WTC11 (cell line): Measurements from ENCODE around the gene NDUFS3. TPM values are rescaled to one million over a fixed set of nuclear protein-coding genes. Genes with fewer than 3 reads are reported as not detected.

ENCODE experiments used
- ATAC-seq: fragments of 200-7000 bp; cut with Tn5 transposase; 2 replicates; pipeline ENCODE4 v1.10.0; 2021; ENCODE audit warnings: mild to moderate bottlenecking, moderate library complexity
- CTCF ChIA-PET: fragments of 300-600 bp; sonication (Branson Sonifier 250); formaldehyde crosslinking; loops from one replicate; lab custom pipeline; 2021; ENCODE audit warnings: antibody characterized with exemption; lab: Charles Lee
- POLR2A ChIA-PET: fragments of 350-600 bp; sonication (Branson Sonifier 250); formaldehyde crosslinking; loops from one replicate; lab custom pipeline; 2021; ENCODE audit warnings: antibody characterized with exemption; lab: Charles Lee
- DNase-seq: peaks from one replicate; pipeline ENCODE4 v3.0.0; 2021; ENCODE audit warnings: low spot score
- H3K27ac Mint-ChIP-seq: 2 replicates; pipeline ENCODE4 v1.8.0; 2021; ENCODE audit warnings: mixed read lengths
- H3K27me3 Mint-ChIP-seq: 2 replicates; pipeline ENCODE4 v1.8.0; 2021; ENCODE audit warnings: low read depth, mild to moderate bottlenecking, moderate library complexity, mixed read lengths
- H3K36me3 Mint-ChIP-seq: 2 replicates; pipeline ENCODE4 v1.8.0; 2021; ENCODE audit warnings: mixed read lengths
- H3K4me1 Mint-ChIP-seq: 2 replicates; pipeline ENCODE4 v1.8.0; 2022; ENCODE audit warnings: mixed read lengths
- H3K4me3 Mint-ChIP-seq: 2 replicates; pipeline ENCODE4 v1.8.0; 2021; ENCODE audit warnings: mild to moderate bottlenecking, moderate library complexity, mixed read lengths
- H3K9me3 Mint-ChIP-seq: 2 replicates; pipeline ENCODE4 v1.8.0; 2021; ENCODE audit warnings: mixed read lengths
- EMX1 ChIP-seq: fragments of 250-450 bp; sonication (Bioruptor Pico); IDR thresholded peaks from 2 replicates; pipeline ENCODE4 v1.8.0; 2021; ENCODE audit warnings: mild to moderate bottlenecking
- ESRRA ChIP-seq: sonication (generic); formaldehyde crosslinking; IDR thresholded peaks from 2 replicates; pipeline ENCODE4 v1.8.1; 2022; ENCODE audit warnings: mild to moderate bottlenecking, missing genetic modification reagents, borderline replicate concordance
- GRHL2 ChIP-seq: fragments of 250-450 bp; sonication (Bioruptor Pico); IDR thresholded peaks from 2 replicates; pipeline ENCODE4 v1.8.0; 2022; ENCODE audit warnings: mild to moderate bottlenecking, moderate library complexity; ENCODE audit not compliant: insufficient replicate concordance, severe bottlenecking
- JAZF1 ChIP-seq: fragments of 250-450 bp; sonication (Bioruptor Pico); IDR thresholded peaks from 2 replicates; pipeline ENCODE4 v1.9.0; 2021; ENCODE audit warnings: moderate library complexity, mild to moderate bottlenecking, inconsistent platforms
- KAT7 ChIP-seq: sonication (generic); formaldehyde crosslinking; IDR thresholded peaks from 2 replicates; pipeline ENCODE4 v1.8.1; 2023; ENCODE audit warnings: missing genetic modification reagents, mild to moderate bottlenecking, borderline replicate concordance
- MXD4 ChIP-seq: fragments of 250-450 bp; sonication (Bioruptor Pico); IDR thresholded peaks from 2 replicates; pipeline ENCODE4 v1.8.0; 2021; ENCODE audit warnings: mild to moderate bottlenecking, moderate library complexity, borderline replicate concordance
- NFATC4 ChIP-seq: fragments of 250-450 bp; sonication (Bioruptor Pico); IDR thresholded peaks from 2 replicates; pipeline ENCODE4 v1.9.0; 2021; ENCODE audit warnings: mild to moderate bottlenecking
- SOX15 ChIP-seq: fragments of 250-450 bp; sonication (Bioruptor Pico); IDR thresholded peaks from 2 replicates; pipeline ENCODE4 v1.9.0; 2021; ENCODE audit warnings: mild to moderate bottlenecking
- SP1 ChIP-seq: sonication (generic); formaldehyde crosslinking; conservative IDR thresholded peaks from 2 replicates; pipeline ENCODE4 v1.8.1; 2022; ENCODE audit warnings: missing genetic modification reagents
- ZNF121 ChIP-seq: sonication (generic); formaldehyde crosslinking; IDR thresholded peaks from 2 replicates; pipeline ENCODE4 v1.8.0; 2023; ENCODE audit warnings: missing genetic modification reagents
- ZNF219 ChIP-seq: sonication (generic); formaldehyde crosslinking; IDR thresholded peaks from 2 replicates; pipeline ENCODE4 v1.8.0; 2023; ENCODE audit warnings: missing genetic modification reagents, mild to moderate bottlenecking, borderline replicate concordance
- ZNF416 ChIP-seq: fragments of 250-450 bp; sonication (Bioruptor Pico); IDR thresholded peaks from 2 replicates; pipeline ENCODE4 v1.9.0; 2021; ENCODE audit warnings: mild to moderate bottlenecking, inconsistent platforms
- total RNA-seq: library from RNA; stranded (reverse); gene quantifications from 3 replicates; pipeline ENCODE4 v1.2.3, GENCODE V29; 2021
- TF ChIP-seq, protein P1 (sequence below): fragments of 250-450 bp; sonication (Bioruptor Pico); IDR thresholded peaks from 2 replicates; pipeline ENCODE4 v1.8.0; 2021; ENCODE audit warnings: mild to moderate bottlenecking
- TF ChIP-seq, protein P2 (sequence below): sonication (generic); formaldehyde crosslinking; IDR thresholded peaks from 2 replicates; pipeline ENCODE4 v1.8.1; 2023; ENCODE audit warnings: mild to moderate bottlenecking, missing genetic modification reagents
- TF ChIP-seq, protein P3 (sequence below): fragments of 250-450 bp; sonication (Bioruptor Pico); IDR thresholded peaks from 2 replicates; pipeline ENCODE4 v1.9.0; 2021; ENCODE audit warnings: mild to moderate bottlenecking
- TF ChIP-seq, protein P4 (sequence below): sonication (generic); formaldehyde crosslinking; IDR thresholded peaks from 2 replicates; pipeline ENCODE4 v1.8.1; 2023; ENCODE audit warnings: mild to moderate bottlenecking, missing genetic modification reagents, moderate library complexity
- TF ChIP-seq, protein P5 (sequence below): sonication (generic); formaldehyde crosslinking; IDR thresholded peaks from 2 replicates; pipeline ENCODE4 v1.8.1; 2023; ENCODE audit warnings: mild to moderate bottlenecking, missing genetic modification reagents
- TF ChIP-seq, protein P6 (sequence below): sonication (generic); formaldehyde crosslinking; IDR thresholded peaks from 2 replicates; pipeline ENCODE4 v1.8.0; 2022; ENCODE audit warnings: mild to moderate bottlenecking, missing genetic modification reagents
- TF ChIP-seq, protein P7 (sequence below): sonication (generic); formaldehyde crosslinking; IDR thresholded peaks from 2 replicates; pipeline ENCODE4 v1.8.0; 2023; ENCODE audit warnings: missing genetic modification reagents
- TF ChIP-seq, protein P8 (sequence below): fragments of 200-600 bp; IDR thresholded peaks from 2 replicates; pipeline ENCODE4 v1.8.0; 2022; ENCODE audit warnings: antibody characterized with exemption

Gene NDUFS3
- total RNA-seq, 1 experiment from 2014 or later, result 140 TPM

DNA sequence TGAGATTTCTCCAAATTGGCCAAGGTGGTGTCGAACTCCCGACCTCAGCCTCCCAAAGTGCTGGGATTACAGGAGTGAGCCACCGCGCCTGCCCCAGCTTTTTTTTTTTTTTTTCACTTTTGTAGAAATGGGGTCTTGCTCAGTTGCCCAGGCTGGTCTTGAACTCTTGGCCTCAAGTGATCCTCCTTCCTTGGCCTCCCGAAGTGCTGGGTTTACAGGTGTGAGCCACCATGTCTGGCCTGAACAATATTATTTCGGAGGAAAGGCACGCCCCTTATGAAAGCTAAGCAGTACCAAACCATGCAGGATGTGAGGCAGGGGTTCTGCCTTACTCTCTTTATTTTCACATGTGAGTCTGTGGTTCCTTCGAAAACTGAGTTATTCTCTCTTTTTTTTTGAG lies 47.4 kb downstream of the NDUFS3 start:
- Mint-ChIP-seq H3K9me3 (no peaks in the 10 kb centered on the region), H3K27ac (no peak overlapping the region), H3K27me3 (no peaks in the 10 kb centered on the region; the same call in 1 of the 2 replicates), H3K4me1 (no peaks in the 10 kb centered on the region), H3K36me3 (peaks cover 69% of the 10 kb centered on the region), H3K4me3 (no peak overlapping the region)
- DNase-seq (no peak), ATAC-seq (no peak)
- TF ChIP-seq ZNF121, result peak; percentile 79
- TF ChIP-seq NFATC4 (CRISPR knock-in tag), result no peak
- TF ChIP-seq, protein P1, sequence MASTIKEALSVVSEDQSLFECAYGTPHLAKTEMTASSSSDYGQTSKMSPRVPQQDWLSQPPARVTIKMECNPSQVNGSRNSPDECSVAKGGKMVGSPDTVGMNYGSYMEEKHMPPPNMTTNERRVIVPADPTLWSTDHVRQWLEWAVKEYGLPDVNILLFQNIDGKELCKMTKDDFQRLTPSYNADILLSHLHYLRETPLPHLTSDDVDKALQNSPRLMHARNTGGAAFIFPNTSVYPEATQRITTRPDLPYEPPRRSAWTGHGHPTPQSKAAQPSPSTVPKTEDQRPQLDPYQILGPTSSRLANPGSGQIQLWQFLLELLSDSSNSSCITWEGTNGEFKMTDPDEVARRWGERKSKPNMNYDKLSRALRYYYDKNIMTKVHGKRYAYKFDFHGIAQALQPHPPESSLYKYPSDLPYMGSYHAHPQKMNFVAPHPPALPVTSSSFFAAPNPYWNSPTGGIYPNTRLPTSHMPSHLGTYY (CRISPR knock-in tag), result no peak
- ChIA-PET CTCF (interaction anchor here (1.2 kb wide), 1 partner anchor 9 kb away, joined by 3 read pairs; no protein-coding TSS in a partner anchor), POLR2A (interaction anchor here (0.7 kb wide), 1 partner anchor 26 kb away, joined by 5 read pairs; no protein-coding TSS in a partner anchor)

DNA sequence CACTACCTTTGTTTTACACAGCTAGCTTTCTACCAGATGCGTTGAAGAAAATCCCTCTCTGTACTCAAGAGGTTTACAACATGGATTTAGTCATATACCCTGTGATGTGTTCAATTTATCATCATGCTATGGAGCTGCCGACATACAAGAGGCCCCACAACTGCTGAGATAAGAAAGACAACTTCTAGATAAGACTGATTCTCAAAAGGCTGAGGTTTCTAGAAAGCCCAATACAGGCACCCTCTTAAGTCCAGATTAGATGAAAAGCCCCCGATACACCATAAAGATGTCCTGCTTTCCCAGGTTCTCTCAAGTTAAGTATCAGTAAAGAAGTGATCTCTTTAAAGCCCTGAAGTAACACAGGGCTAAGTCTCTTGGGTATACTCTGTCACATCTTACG lies 49.2 kb downstream of the NDUFS3 start:
- Mint-ChIP-seq H3K9me3 (no peaks in the 10 kb centered on the region), H3K4me3 (no peak overlapping the region), H3K27ac (no peak overlapping the region), H3K27me3 (no peaks in the 10 kb centered on the region; the same call in 1 of the 2 replicates), H3K36me3 (peaks cover 67% of the 10 kb centered on the region), H3K4me1 (no peaks in the 10 kb centered on the region)
- ChIA-PET POLR2A (no interaction called here), CTCF (no interaction called here)
- TF ChIP-seq JAZF1 (CRISPR knock-in tag) (no peak), ZNF416 (CRISPR knock-in tag) (no peak), ESRRA (CRISPR knock-in tag) (no peak), GRHL2 (CRISPR knock-in tag) (no peak), MXD4 (CRISPR knock-in tag) (no peak)
- TF ChIP-seq, protein P2, sequence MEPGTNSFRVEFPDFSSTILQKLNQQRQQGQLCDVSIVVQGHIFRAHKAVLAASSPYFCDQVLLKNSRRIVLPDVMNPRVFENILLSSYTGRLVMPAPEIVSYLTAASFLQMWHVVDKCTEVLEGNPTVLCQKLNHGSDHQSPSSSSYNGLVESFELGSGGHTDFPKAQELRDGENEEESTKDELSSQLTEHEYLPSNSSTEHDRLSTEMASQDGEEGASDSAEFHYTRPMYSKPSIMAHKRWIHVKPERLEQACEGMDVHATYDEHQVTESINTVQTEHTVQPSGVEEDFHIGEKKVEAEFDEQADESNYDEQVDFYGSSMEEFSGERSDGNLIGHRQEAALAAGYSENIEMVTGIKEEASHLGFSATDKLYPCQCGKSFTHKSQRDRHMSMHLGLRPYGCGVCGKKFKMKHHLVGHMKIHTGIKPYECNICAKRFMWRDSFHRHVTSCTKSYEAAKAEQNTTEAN (CRISPR knock-in tag), result no peak
- TF ChIP-seq, protein P3, sequence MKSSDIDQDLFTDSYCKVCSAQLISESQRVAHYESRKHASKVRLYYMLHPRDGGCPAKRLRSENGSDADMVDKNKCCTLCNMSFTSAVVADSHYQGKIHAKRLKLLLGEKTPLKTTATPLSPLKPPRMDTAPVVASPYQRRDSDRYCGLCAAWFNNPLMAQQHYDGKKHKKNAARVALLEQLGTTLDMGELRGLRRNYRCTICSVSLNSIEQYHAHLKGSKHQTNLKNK (CRISPR knock-in tag), result no peak
- TF ChIP-seq, protein P4, sequence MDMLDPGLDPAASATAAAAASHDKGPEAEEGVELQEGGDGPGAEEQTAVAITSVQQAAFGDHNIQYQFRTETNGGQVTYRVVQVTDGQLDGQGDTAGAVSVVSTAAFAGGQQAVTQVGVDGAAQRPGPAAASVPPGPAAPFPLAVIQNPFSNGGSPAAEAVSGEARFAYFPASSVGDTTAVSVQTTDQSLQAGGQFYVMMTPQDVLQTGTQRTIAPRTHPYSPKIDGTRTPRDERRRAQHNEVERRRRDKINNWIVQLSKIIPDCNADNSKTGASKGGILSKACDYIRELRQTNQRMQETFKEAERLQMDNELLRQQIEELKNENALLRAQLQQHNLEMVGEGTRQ (CRISPR knock-in tag), result no peak
- TF ChIP-seq, protein P5, sequence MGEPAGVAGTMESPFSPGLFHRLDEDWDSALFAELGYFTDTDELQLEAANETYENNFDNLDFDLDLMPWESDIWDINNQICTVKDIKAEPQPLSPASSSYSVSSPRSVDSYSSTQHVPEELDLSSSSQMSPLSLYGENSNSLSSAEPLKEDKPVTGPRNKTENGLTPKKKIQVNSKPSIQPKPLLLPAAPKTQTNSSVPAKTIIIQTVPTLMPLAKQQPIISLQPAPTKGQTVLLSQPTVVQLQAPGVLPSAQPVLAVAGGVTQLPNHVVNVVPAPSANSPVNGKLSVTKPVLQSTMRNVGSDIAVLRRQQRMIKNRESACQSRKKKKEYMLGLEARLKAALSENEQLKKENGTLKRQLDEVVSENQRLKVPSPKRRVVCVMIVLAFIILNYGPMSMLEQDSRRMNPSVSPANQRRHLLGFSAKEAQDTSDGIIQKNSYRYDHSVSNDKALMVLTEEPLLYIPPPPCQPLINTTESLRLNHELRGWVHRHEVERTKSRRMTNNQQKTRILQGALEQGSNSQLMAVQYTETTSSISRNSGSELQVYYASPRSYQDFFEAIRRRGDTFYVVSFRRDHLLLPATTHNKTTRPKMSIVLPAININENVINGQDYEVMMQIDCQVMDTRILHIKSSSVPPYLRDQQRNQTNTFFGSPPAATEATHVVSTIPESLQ (CRISPR knock-in tag), result no peak
- TF ChIP-seq, protein P6, sequence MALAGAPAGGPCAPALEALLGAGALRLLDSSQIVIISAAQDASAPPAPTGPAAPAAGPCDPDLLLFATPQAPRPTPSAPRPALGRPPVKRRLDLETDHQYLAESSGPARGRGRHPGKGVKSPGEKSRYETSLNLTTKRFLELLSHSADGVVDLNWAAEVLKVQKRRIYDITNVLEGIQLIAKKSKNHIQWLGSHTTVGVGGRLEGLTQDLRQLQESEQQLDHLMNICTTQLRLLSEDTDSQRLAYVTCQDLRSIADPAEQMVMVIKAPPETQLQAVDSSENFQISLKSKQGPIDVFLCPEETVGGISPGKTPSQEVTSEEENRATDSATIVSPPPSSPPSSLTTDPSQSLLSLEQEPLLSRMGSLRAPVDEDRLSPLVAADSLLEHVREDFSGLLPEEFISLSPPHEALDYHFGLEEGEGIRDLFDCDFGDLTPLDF, result no peak
- TF ChIP-seq, protein P7, sequence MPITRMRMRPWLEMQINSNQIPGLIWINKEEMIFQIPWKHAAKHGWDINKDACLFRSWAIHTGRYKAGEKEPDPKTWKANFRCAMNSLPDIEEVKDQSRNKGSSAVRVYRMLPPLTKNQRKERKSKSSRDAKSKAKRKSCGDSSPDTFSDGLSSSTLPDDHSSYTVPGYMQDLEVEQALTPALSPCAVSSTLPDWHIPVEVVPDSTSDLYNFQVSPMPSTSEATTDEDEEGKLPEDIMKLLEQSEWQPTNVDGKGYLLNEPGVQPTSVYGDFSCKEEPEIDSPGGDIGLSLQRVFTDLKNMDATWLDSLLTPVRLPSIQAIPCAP, result no peak
- ATAC-seq (no peak), DNase-seq (no peak)

DNA sequence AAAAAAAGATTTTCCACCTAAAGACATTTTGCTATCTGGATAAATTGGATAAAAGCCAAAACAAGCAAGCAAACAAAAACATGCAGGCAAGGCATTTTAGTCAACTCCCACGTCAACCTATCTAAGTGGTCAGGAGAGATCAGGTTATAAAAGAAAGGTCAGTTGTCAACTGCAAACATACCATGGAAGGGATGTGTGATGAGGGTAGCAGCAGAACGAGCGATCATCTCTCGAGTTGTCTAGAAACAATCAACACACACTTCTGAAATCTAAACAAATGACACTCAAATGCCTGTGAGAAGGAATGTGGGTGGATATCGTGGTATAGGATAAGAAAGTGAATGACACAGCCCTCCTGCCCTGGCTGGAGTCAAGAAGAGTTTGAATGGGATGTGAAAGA lies 52.6 kb downstream of the NDUFS3 start:
- Mint-ChIP-seq H3K27ac (0 out of 2 replicates have a peak overlapping the region, but pooled peaks have one; percentile 9), H3K4me1 (no peaks in the 10 kb centered on the region), H3K9me3 (no peaks in the 10 kb centered on the region), H3K36me3 (peaks cover 68% of the 10 kb centered on the region), H3K4me3 (no peak overlapping the region), H3K27me3 (no peaks in the 10 kb centered on the region; the same call in 1 of the 2 replicates)
- CTCF ChIA-PET, result no interaction called here
- ATAC-seq, result no peak
- no peak for DNase-seq
- POLR2A ChIA-PET, result no interaction called here
- no peak for TF ChIP-seq EMX1 (CRISPR knock-in tag)
- TF ChIP-seq, protein P8, sequence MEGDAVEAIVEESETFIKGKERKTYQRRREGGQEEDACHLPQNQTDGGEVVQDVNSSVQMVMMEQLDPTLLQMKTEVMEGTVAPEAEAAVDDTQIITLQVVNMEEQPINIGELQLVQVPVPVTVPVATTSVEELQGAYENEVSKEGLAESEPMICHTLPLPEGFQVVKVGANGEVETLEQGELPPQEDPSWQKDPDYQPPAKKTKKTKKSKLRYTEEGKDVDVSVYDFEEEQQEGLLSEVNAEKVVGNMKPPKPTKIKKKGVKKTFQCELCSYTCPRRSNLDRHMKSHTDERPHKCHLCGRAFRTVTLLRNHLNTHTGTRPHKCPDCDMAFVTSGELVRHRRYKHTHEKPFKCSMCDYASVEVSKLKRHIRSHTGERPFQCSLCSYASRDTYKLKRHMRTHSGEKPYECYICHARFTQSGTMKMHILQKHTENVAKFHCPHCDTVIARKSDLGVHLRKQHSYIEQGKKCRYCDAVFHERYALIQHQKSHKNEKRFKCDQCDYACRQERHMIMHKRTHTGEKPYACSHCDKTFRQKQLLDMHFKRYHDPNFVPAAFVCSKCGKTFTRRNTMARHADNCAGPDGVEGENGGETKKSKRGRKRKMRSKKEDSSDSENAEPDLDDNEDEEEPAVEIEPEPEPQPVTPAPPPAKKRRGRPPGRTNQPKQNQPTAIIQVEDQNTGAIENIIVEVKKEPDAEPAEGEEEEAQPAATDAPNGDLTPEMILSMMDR, result no peak
- no peak for TF ChIP-seq ZNF219
- TF ChIP-seq SOX15 (CRISPR knock-in tag), result no peak
- no peak for TF ChIP-seq SP1 (CRISPR knock-in tag)
- TF ChIP-seq, protein P6, result no peak
- TF ChIP-seq KAT7 (CRISPR knock-in tag), result no peak
